ENCODE results near the gene ATF2.

ATF2 gene

GRCh38 chr2:175026385-175026784, 141.6 kb downstream of the ATF2 start:
- Histone ChIP-seq H3K9ac (ENCODE audit: low read depth, low read length) (no peak overlapping the region), H3K27me3 (ENCODE audit: insufficient read depth, low read length) (no peaks in the 10 kb centered on the region), H3K9me3 (ENCODE audit: insufficient read depth, low read depth, low read length) (peaks cover 3% of the 10 kb centered on the region; the same call in 1 of the 2 replicates), H3K4me1 (ENCODE audit: insufficient read depth, low read length) (no peaks in the 10 kb centered on the region; the same call in 1 of the 2 replicates), H3K4me3 (ENCODE audit: low read length) (no peak overlapping the region), H3K36me3 (ENCODE audit: insufficient read depth, low read length) (no peaks in the 10 kb centered on the region), H3K27ac (ENCODE audit: low read depth, low read length) (no peak overlapping the region)
- 94% methylated on average over 2 of the region's 2 CpGs for WGBS

GRCh38 chr2:175025946-175026345, 142.1 kb downstream of the ATF2 start:
- no peak overlapping the region for H3K27ac ChIP-seq (ENCODE audit: low read depth, low read length)
- no peak overlapping the region for H3K9ac ChIP-seq (ENCODE audit: low read depth, low read length)
- no peak overlapping the region for H3K4me3 ChIP-seq (ENCODE audit: low read length)
- no peaks in the 10 kb centered on the region for H3K36me3 ChIP-seq (ENCODE audit: insufficient read depth, low read length)
- H3K9me3 ChIP-seq (ENCODE audit: insufficient read depth, low read depth, low read length) = peaks cover 3% of the 10 kb centered on the region; the same call in 1 of the 2 replicates
- H3K4me1 ChIP-seq (ENCODE audit: insufficient read depth, low read length) = no peaks in the 10 kb centered on the region; the same call in 1 of the 2 replicates
- no peaks in the 10 kb centered on the region for H3K27me3 ChIP-seq (ENCODE audit: insufficient read depth, low read length)
- 93% methylated on average over 1 of the region's 1 CpG for WGBS

- H3K27ac ChIP-seq (ENCODE audit: low read depth, low read length) = no peak overlapping the region
- H3K4me1 ChIP-seq (ENCODE audit: insufficient read depth, low read length) = no peaks in the 10 kb centered on the region; the same call in 1 of the 2 replicates
- no peak overlapping the region for H3K9ac ChIP-seq (ENCODE audit: low read depth, low read length)
- no peaks in the 10 kb centered on the region for H3K27me3 ChIP-seq (ENCODE audit: insufficient read depth, low read length)
- 100% methylated on average over 1 of the region's 3 CpGs for WGBS
- no peak overlapping the region for H3K4me3 ChIP-seq (ENCODE audit: low read length)
- peaks cover 3% of the 10 kb centered on the region; the same call in 1 of the 2 replicates for H3K9me3 ChIP-seq (ENCODE audit: insufficient read depth, low read depth, low read length)
- no peaks in the 10 kb centered on the region for H3K36me3 ChIP-seq (ENCODE audit: insufficient read depth, low read length)
These were observed 142.8 kb downstream of the ATF2 start for GRCh38 chr2:175025233-175025632.

GRCh38 chr2:175022923-175023322, 145.1 kb downstream of the ATF2 start:
- Histone ChIP-seq H3K27ac (ENCODE audit: low read depth, low read length) (no peak overlapping the region), H3K9ac (ENCODE audit: low read depth, low read length) (no peak overlapping the region), H3K4me3 (ENCODE audit: low read length) (no peak overlapping the region), H3K9me3 (ENCODE audit: insufficient read depth, low read depth, low read length) (peaks cover 3% of the 10 kb centered on the region; the same call in 1 of the 2 replicates), H3K27me3 (ENCODE audit: insufficient read depth, low read length) (no peaks in the 10 kb centered on the region), H3K4me1 (ENCODE audit: insufficient read depth, low read length) (no peaks in the 10 kb centered on the region; the same call in 1 of the 2 replicates), H3K36me3 (ENCODE audit: insufficient read depth, low read length) (no peaks in the 10 kb centered on the region)
- 88% methylated on average over 3 of the region's 3 CpGs for WGBS

Measured in HUES64 (cell line).